ENCODE data around the gene LRCH1.

GRCh38 chr13:46738766-46739165, 185.8 kb downstream of the LRCH1 start:
- TF ChIP-seq CTCF (IDR thresholded peaks at IDR 0.05): no peak
- no peak for TF ChIP-seq EZH2phosphoT487 (IDR thresholded peaks at IDR 0.05)
- TF ChIP-seq EZH2 (IDR thresholded peaks at IDR 0.05): no peak
